Gastrocnemius medialis (tissue), 4 donors: Measurements from ENCODE around the gene GAS7.

ENCODE experiments used
- CTCF ChIP-seq, 5 experiments: fragments of 450-650 bp in 3 of 5; fragments of 200-600 bp in 2 of 5; sonication (generic) in 2 of 5; IDR thresholded peaks in 4 of 5; conservative IDR thresholded peaks in 1 of 5; 1 replicate in 4 of 5; 2 replicates in 1 of 5; pipeline ENCODE4 v1.5.1; 2016 to 2019; ENCODE audit warnings: antibody characterized with exemption in 5 of 5, mild to moderate bottlenecking in 3 of 5, moderate library complexity in 3 of 5
- POLR2A ChIP-seq, 2 donors: fragments of 450-650 bp; IDR thresholded peaks; one replicate each; pipeline ENCODE4 v1.6.1; 2017; ENCODE audit warnings: antibody characterized with exemption in 2 of 2, mild to moderate bottlenecking in 2 of 2, moderate library complexity in 2 of 2

DNA sequence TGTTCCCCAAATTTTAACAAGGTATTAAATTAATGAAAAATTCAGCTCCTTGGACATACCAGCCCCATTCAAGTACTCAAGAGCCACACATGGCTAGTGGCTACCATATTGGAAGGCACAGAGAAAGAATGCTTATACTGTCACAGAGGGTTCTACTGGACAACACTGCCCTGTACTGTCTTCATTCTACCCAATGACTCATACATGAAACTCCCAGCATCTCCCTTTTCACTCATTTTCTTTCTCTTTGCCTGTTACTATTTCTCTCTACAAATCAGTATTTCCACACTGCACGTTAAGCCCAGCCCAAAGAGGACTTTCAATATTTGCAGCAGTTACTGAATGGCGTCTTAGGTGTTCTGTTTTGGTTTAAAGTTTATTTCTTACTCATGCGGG, 221.2 kb downstream of the GAS7 start:
- TF ChIP-seq CTCF (IDR thresholded peaks at IDR 0.05 in 4 of 5, conservative IDR thresholded peaks at IDR 0.05 in 1 of 5) (no peak), POLR2A (IDR thresholded peaks at IDR 0.05) (no peak)
